Fibroblast of peridontal ligament (primary cell): ENCODE data around the gene USP17L10.
"Not testable (repeated sequence)": the region's sequence is repeated elsewhere in the genome, so short reads cannot be mapped to it uniquely, and the experiment has no call there.

Experiments
- DNase-seq: peaks from one replicate; pipeline ENCODE4 v3.0.0-alpha.2; 2010; ENCODE audit errors: extremely low read depth

USP17L10 gene

DNA sequence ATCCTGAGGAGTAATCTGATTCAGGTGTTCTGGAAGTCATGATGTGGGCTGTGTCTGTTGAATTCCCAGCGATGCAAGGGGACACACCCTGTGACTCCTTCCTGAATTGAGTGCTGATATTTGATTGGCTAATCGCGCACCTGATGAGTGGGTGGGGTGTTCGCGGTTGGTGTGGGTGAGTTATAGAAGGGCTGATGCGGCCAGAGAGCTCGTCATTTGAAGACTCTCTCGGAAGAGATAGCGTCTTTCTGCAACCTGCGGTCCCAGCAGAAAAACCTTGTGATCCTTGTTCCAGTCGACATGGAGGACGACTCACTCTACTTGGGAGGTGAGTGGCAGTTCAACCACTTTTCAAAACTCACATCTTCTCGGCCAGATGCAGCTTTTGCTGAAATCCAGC, at the start of gene USP17L10:
Gene USP17L10 (plus strand): TSS at position 301 of the 400 bp plus-strand sequence. CDS start 0 bp downstream, at position 301.
- not testable (repeated sequence) for DNase-seq

DNA sequence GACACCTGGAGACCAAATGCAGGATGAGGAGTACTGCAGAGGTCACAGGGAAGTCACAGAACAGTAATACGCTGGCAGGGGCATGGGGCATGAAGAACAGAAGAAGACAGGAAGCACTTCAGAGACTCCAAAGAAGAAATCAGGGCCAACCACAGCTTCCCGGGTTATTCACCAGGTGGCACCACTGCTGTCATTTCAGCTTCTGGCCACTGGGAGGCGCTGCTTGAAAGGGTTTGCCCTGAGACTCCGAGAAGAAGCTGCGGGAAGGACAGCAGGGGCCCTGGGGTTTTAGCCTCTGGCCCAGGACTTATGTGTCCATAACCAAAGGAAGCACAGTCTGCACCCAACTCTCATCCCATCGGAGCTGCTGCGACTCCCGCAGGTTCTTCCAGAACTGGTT, 44.5 kb upstream of the USP17L10 start:
- DNase-seq, result not testable (repeated sequence)

DNA sequence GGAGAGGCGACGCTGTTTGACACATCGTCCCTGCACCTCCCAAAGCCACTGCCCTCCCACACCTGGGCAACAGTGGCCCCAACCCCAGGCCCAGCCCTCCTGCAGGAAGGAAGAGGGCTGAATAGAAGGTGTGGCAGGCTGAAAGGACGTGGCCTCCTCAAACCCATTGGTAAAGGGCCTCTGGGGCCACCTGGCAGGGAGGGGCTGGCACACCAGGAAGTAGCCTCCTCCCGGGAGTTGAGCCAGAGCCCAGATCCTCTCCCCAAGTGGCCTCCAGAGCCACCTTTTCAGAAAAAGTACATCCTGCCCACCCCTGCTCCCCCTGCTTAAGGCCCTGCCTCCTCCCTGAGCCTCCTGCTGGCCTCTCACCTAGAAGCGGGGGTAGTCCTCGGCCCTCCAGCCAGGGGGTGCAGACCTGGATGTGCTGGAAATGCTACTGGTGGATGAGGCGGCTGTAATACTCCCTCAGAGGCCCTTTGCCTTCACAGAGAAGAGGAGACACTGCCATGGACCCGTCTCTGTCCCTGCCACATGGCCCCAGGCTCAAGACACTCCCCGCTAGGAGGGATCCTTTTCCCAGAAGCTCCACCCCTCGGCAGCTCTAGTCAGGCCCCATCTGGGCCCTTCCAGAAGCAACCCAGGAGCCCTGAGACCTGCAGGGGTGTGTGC, 40.5 kb upstream of the USP17L10 start, which contains the start of gene FAM90A26:
Gene FAM90A26 (plus strand): TSS at position 619 of the 669 bp plus-strand sequence. CDS start 2,764 bp downstream, outside the sequence.
- DNase-seq, result not testable (repeated sequence)

DNA sequence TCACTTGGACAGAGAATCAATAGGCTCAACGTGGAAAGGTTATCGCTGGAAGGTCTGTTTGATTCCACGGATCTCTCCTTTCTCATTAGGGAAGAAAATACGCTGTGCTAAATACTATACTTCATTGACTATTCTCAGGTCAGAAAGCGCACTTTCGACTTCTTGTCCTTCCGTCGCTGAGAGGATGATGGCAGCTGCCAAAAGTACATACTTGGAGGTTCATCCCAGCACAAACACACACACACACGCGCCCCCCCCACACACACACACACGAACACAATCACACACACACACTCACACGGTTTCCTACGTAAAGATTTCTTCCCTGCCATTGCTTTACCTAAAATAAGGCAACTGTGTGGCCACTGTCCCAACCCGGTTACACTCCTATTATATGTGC, 4.2 kb downstream of the USP17L10 start:
- not testable (repeated sequence) for DNase-seq

DNA sequence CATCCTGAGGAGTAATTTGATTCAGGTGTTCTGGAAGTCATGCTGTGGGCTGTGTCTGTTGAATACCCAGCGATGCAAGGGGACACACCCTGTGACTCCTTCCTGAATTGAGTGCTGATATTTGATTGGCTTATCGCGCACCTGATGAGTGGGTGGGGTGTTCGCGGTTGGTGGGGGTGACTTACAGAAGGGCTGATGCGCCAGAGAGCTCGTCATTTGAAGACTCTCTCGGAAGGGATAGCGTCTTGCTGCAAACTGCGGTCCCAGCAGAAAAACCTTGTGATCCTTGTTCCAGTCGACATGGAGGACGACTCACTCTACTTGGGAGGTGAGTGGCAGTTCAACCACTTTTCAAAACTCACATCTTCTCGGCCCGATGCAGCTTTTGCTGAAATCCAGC, 4.6 kb downstream of the USP17L10 start, which contains the start of gene USP17L11:
Gene USP17L11 (plus strand): TSS at position 301 of the 400 bp plus-strand sequence. CDS start 0 bp downstream, at position 301.
- DNase-seq, result not testable (repeated sequence)

- not testable (repeated sequence) for DNase-seq
Measured at GRCh38 chr4:9219852-9220251, 9.4 kb downstream of the USP17L10 start, which contains the start of gene USP17L12. USP17L12 (plus strand) TSS chr4:9220152; CDS start chr4:9220152, 0 bp downstream.

DNA sequence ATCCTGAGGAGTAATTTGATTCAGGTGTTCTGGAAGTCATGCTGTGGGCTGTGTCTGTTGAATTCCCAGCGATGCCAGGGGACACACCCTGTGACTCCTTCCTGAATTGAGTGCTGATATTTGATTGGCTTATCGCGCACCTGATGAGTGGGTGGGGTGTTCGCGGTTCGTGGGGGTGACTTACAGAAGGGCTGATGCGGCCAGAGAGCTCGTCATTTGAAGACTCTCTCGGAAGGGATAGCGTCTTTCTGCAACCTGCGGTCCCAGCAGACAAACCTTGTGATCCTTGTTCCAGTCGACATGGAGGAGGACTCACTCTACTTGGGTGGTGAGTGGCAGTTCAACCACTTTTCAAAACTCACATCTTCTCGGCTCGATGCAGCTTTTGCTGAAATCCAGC, 14.1 kb downstream of the USP17L10 start, which contains the start of gene USP17L13:
Gene USP17L13 (plus strand): TSS at position 301 of the 400 bp plus-strand sequence. CDS start 0 bp downstream, at position 301.
- DNase-seq, result not testable (repeated sequence)

GRCh38 chr4:9230249-9230648, 19.8 kb downstream of the USP17L10 start:
- not testable (repeated sequence) for DNase-seq

- not testable (repeated sequence) for DNase-seq
Measured at GRCh38 chr4:9234085-9234484, 23.6 kb downstream of the USP17L10 start, which contains the start of gene USP17L15. USP17L15 (plus strand) TSS chr4:9234385; CDS start chr4:9234385, 0 bp downstream.

DNA sequence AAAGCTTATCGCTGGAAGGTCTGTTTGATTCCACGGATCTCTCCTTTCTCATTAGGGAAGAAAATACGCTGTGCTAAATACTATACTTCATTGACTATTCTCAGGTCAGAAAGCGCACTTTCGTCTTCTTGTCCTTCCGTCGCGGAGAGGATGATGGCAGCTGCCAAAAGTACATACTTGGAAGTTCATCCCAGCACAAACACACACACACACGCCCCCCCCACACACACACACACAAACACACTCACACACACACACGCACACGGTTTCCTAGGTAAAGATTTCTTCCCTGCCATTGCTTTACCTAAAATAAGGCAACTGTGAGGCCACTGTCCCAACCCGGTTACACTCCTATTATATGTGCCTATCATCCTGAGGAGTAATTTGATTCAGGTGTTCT, 28.0 kb downstream of the USP17L10 start:
- DNase-seq, result not testable (repeated sequence)

- DNase-seq, result not testable (repeated sequence)
Measured at GRCh38 chr4:9243579-9243978, 33.1 kb downstream of the USP17L10 start, which contains the start of gene USP17L17. USP17L17 (plus strand) TSS chr4:9243879; CDS start chr4:9243879, 0 bp downstream.

- not testable (repeated sequence) for DNase-seq
Measured at GRCh38 chr4:9247953-9248680, 37.7 kb downstream of the USP17L10 start, which contains the start of gene USP17L18. USP17L18 (plus strand) TSS chr4:9248630; CDS start chr4:9248630, 0 bp downstream.

DNA sequence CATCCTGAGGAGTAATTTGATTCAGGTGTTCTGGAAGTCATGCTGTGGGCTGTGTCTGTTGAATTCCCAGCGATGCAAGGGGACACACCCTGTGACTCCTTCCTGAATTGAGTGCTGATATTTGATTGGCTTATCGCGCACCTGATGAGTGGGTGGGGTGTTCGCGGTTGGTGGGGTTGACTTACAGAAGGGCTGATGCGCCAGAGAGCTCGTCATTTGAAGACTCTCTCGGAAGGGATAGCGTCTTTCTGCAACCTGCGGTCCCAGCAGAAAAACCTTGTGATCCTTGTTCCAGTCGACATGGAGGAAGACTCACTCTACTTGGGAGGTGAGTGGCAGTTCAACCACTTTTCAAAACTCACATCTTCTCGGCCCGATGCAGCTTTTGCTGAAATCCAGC, 42.6 kb downstream of the USP17L10 start, which contains the start of gene USP17L19:
Gene USP17L19 (plus strand): TSS at position 301 of the 400 bp plus-strand sequence. CDS start 0 bp downstream, at position 301.
- DNase-seq, result not testable (repeated sequence)

- not testable (repeated sequence) for DNase-seq
Measured at GRCh38 chr4:9257824-9258223, 47.4 kb downstream of the USP17L10 start, which contains the start of gene USP17L20. USP17L20 (plus strand) TSS chr4:9258124; CDS start chr4:9258124, 0 bp downstream.
